ENCODE measurements around the gene BCL11B. TPM values are rescaled to one million over a fixed set of nuclear protein-coding genes. Genes with fewer than 3 reads are reported as not detected.

BCL11B gene
- total and polyA plus RNA-seq, 2 of the 8 experiments (the other 6 are each of a cell fraction or from before 2014, with no cell fraction given) = 0.63 to 5.9 TPM

DNA sequence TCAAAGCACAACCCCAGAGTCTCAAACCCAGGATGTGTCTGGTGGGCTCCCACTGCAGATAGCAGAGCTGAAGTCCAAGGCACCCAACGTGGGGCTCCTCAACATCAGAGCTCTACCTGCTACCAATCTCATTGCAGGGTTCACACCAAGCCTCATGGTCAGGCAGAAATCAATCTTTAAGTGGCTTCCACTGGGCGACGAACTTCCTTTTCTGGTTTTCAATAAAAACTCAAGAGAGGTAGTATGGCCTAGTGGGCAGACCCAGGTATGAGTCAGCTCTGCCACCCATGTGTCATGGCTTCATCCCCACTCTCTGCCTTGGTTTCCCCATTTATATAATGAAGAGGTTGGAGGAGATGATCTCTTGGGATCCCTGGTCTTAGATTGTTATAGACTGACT is 47.0 kb downstream of the BCL11B start (continued):
- TF ChIP-seq PHF8 (conservative IDR thresholded peaks at IDR 0.05; ENCODE audit: low read depth, low read length) (no peak), SAP30 (IDR thresholded peaks at IDR 0.05; ENCODE audit: insufficient read depth, insufficient replicate concordance, low read length) (no peak)

Measured in H1 (cell line).